Testis (tissue), 5 donors: ENCODE results near the gene NRP1. TPM values are rescaled to one million over a fixed set of nuclear protein-coding genes. Genes with fewer than 3 reads are reported as not detected.
"Not testable (repeated sequence)": the region's sequence is repeated elsewhere in the genome, so short reads cannot be mapped to it uniquely, and the experiment has no call there.

ENCODE experiments used
- DNase-seq: peaks from one replicate; pipeline ENCODE4 v3.0.0-alpha.2; 2019
- H3K27ac ChIP-seq, 2 donors: fragments of 200-600 bp; sonication (generic); one replicate each; pipeline ENCODE4 v1.5.1; 2019
- H3K27me3 ChIP-seq: fragments of 200-600 bp; sonication (generic); one replicate; pipeline ENCODE4 v1.5.1; 2019
- H3K36me3 ChIP-seq: fragments of 200-600 bp; sonication (generic); one replicate; pipeline ENCODE4 v1.5.1; 2017; ENCODE audit warnings: low read depth; ENCODE audit errors: missing control alignments
- H3K4me1 ChIP-seq: fragments of 200-600 bp; sonication (generic); one replicate; pipeline ENCODE4 v1.5.1; 2019
- H3K4me3 ChIP-seq, 2 donors: fragments of 200-600 bp; sonication (generic); one replicate each; pipeline ENCODE4 v1.5.1; 2017 to 2019
- H3K9me3 ChIP-seq: fragments of 200-600 bp; sonication (generic); one replicate; pipeline ENCODE4 v1.5.1; 2017
- POLR2A ChIP-seq: fragments of 450-650 bp; IDR thresholded peaks from one replicate; pipeline ENCODE4 v1.6.1; 2017; ENCODE audit warnings: antibody characterized with exemption, mild to moderate bottlenecking, moderate library complexity
- WGBS, 2 donors: methylation state at CpG; one replicate each; pipeline ENCODE4 v1.1.5; 2018; 5-methylcytosine and 5-hydroxymethylcytosine counted together
- intact Hi-C: fragments of 100-400 bp; cut with DNase I; formaldehyde crosslinking; loops from one replicate; pipeline ENCODE4 v1.15.1; 2023; ENCODE audit warnings: low total_unique reads
- long read RNA-seq, 2 donors: transcript quantifications; one replicate each; lab custom pipeline, GENCODE V29; 2026
- polyA plus RNA-seq: library from polyadenylated mRNA; stranded (reverse); fragments of 350-450 nt; fragmentation: Illumina TruSeq; extraction: RNeasy Lipid Tissue Mini Kit (QIAGEN cat#74804); gene quantifications from one replicate; pipeline ENCODE4 v1.2.3, GENCODE V29; 2014; ENCODE audit warnings: low read depth, low replicate concordance; ENCODE audit not compliant: insufficient read depth
- total RNA-seq, 2 donors: library from RNA; depleted of rRNA; stranded (reverse); fragments of >200 nt; gene quantifications; one replicate each; pipeline ENCODE4 v1.2.3, GENCODE V29; 2016
- TF ChIP-seq, protein P1 (sequence below), 3 experiments: fragments of 450-650 bp in 2 of 3; fragments of 200-600 bp in 1 of 3; sonication (generic) in 1 of 3; IDR thresholded peaks; one replicate each; pipeline ENCODE4 v1.5.1; 2016 to 2019; ENCODE audit warnings: antibody characterized with exemption in 3 of 3, mild to moderate bottlenecking in 2 of 3, moderate library complexity in 1 of 3

The NRP1 gene
- total RNA-seq (10 to 100 TPM; 15.9 to 17.1 TPM), polyA plus RNA-seq (23.8 TPM)
- long read RNA-seq, donor 1, full-length matches to known transcripts: 10 of 81 reads
- long read RNA-seq, donor 1, partial matches to known transcripts: 71 of 81 reads
- long read RNA-seq, donor 1, other reads (novel, unspliced or antisense): 0 of 81 reads
- long read RNA-seq, donor 2, full-length matches to known transcripts: 3 of 17 reads
- long read RNA-seq, donor 2, partial matches to known transcripts: 14 of 17 reads
- long read RNA-seq, donor 2, other reads (novel, unspliced or antisense): 0 of 17 reads

GRCh38 chr10:33334153-33334804 is at the start of gene NRP1:
NRP1 (minus strand) TSS chr10:33334667; CDS start chr10:33334382, 285 bp downstream.
- TF ChIP-seq, protein P1, sequence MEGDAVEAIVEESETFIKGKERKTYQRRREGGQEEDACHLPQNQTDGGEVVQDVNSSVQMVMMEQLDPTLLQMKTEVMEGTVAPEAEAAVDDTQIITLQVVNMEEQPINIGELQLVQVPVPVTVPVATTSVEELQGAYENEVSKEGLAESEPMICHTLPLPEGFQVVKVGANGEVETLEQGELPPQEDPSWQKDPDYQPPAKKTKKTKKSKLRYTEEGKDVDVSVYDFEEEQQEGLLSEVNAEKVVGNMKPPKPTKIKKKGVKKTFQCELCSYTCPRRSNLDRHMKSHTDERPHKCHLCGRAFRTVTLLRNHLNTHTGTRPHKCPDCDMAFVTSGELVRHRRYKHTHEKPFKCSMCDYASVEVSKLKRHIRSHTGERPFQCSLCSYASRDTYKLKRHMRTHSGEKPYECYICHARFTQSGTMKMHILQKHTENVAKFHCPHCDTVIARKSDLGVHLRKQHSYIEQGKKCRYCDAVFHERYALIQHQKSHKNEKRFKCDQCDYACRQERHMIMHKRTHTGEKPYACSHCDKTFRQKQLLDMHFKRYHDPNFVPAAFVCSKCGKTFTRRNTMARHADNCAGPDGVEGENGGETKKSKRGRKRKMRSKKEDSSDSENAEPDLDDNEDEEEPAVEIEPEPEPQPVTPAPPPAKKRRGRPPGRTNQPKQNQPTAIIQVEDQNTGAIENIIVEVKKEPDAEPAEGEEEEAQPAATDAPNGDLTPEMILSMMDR (IDR thresholded peaks at IDR 0.05): no peak
- TF ChIP-seq POLR2A: no peak
- Histone ChIP-seq H3K27me3 (no peaks in the 10 kb centered on the region), H3K4me3 (peak within 1 kb of the TSS; percentile 67 to 68), H3K27ac (peak within 1 kb of the TSS; percentile 75 to 81), H3K4me1 (peaks cover 6% of the 10 kb centered on the region), H3K9me3 (no peaks in the 10 kb centered on the region), H3K36me3 (no peaks in the 10 kb centered on the region)
- intact Hi-C loops: loop anchor here (10.0 kb wide), 2 partner anchors 139 to 1301 kb away; no protein-coding TSS in a partner anchor
- 0 to 1% methylated on average over 43 to 44 of the region's 44 CpGs for WGBS, 2 donors
- DNase-seq: peak; percentile 33

- DNase-seq, H3K4me3 ChIP-seq, H3K27ac ChIP-seq, intact Hi-C loops, H3K9me3 ChIP-seq, H3K36me3 ChIP-seq, H3K27me3 ChIP-seq: not testable (repeated sequence)
- H3K4me1 ChIP-seq: peaks cover 13% of the 10 kb centered on the region
- 81 to 87% methylated on average over 3 of the region's 3 CpGs for WGBS, 2 donors
These were observed 49.7 kb upstream of the NRP1 start for GRCh38 chr10:33384201-33384600.

- peaks cover 10% of the 10 kb centered on the region for H3K4me1 ChIP-seq
- no peaks in the 10 kb centered on the region for H3K9me3 ChIP-seq
- TF ChIP-seq, protein P1 (IDR thresholded peaks at IDR 0.05): no peak
- no peak for TF ChIP-seq POLR2A
- H3K27me3 ChIP-seq: no peaks in the 10 kb centered on the region
- H3K27ac ChIP-seq: no peak overlapping the region
- no peak for DNase-seq
- 88% methylated on average over 3 of the region's 4 CpGs for WGBS, 2 donors
- H3K4me3 ChIP-seq: no peak overlapping the region
- intact Hi-C loops: no loop called here
- no peaks in the 10 kb centered on the region for H3K36me3 ChIP-seq
These were observed 48.6 kb upstream of the NRP1 start for GRCh38 chr10:33382921-33383713.

DNA sequence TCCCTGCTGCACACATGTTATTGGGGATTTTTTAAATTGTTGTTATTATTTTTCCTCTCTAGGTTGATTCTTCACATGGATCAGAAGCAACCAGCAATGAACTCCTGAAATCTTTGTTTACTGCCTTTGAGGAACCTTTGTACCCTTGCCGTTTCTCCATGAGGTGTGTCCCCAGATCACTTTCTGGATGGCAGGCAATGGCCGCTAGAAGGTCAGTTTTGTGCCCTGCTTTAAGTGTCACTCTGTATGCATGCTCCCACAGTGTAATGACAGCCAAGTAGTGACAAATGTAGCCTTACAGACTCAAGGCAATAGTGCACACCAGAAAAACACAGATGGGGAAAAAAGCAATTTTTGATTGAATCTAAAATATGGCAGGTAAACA is 47.7 kb upstream of the NRP1 start:
- DNase-seq: no peak
- TF ChIP-seq, protein P1 (IDR thresholded peaks at IDR 0.05): no peak
- no peak for TF ChIP-seq POLR2A
- Histone ChIP-seq H3K9me3 (no peaks in the 10 kb centered on the region), H3K4me1 (peaks cover 8% of the 10 kb centered on the region), H3K36me3 (no peaks in the 10 kb centered on the region), H3K4me3 (no peak overlapping the region), H3K27me3 (no peaks in the 10 kb centered on the region), H3K27ac (no peak overlapping the region)
- WGBS, 2 donors: 68 to 72% methylated on average over 2 of the region's 2 CpGs
- intact Hi-C loops: no loop called here
